Measurements from ENCODE around the gene HTT.

GRCh38 chr4:3217771-3218170, 143.3 kb downstream of the HTT start:
- TF ChIP-seq JUN (CRISPR knock-in tag; IDR thresholded peaks at IDR 0.05): no peak
- TF ChIP-seq ZNF496 (CRISPR knock-in tag; IDR thresholded peaks at IDR 0.05; ENCODE audit: insufficient replicate concordance): no peak
- no peak for TF ChIP-seq ESRRA (CRISPR knock-in tag; IDR thresholded peaks at IDR 0.05; ENCODE audit: low read depth)
- TF ChIP-seq TAF1 (CRISPR knock-in tag; IDR thresholded peaks at IDR 0.05): no peak
- no peak for TF ChIP-seq EZH2 (conservative IDR thresholded peaks at IDR 0.05; ENCODE audit: low read depth, low read length)
- TF ChIP-seq ZBTB8A (CRISPR knock-in tag; IDR thresholded peaks at IDR 0.05; ENCODE audit: borderline replicate concordance, low read depth): no peak
- TF ChIP-seq PLSCR1 (CRISPR knock-in tag; IDR thresholded peaks at IDR 0.05; ENCODE audit: borderline replicate concordance): no peak
- TF ChIP-seq HCFC1 (IDR thresholded peaks at IDR 0.05; ENCODE audit: low read depth, low read length): no peak
- TF ChIP-seq CTCF (CRISPR knock-in tag; IDR thresholded peaks at IDR 0.05): no peak
- no peak for TF ChIP-seq ZNF703 (CRISPR knock-in tag; IDR thresholded peaks at IDR 0.05; ENCODE audit: borderline replicate concordance)

All from HepG2 (cell line).